ENCODE results near the gene B9D1. TPM values are rescaled to one million over a fixed set of nuclear protein-coding genes. Genes with fewer than 3 reads are reported as not detected.

B9D1 gene
- total RNA-seq, 1 donor from 2014 or later: 9.4 TPM

- peaks cover 19% of the 10 kb centered on the region for H3K36me3 Mint-ChIP-seq (ENCODE audit: low read depth)
These were observed 47.4 kb downstream of the B9D1 start for GRCh38 chr17:19315104-19315503.

GRCh38 chr17:19313746-19314651 lies 48.5 kb downstream of the B9D1 start:
- TF ChIP-seq CTCF (IDR thresholded peaks at IDR 0.05): no peak
- peak; percentile 19 for DNase-seq (ENCODE audit: low spot score)
- Mint-ChIP-seq H3K9me3 (ENCODE audit: low read depth) (no peaks in the 10 kb centered on the region), H3K4me1 (ENCODE audit: low read depth) (peaks cover 11% of the 10 kb centered on the region), H3K27me3 (ENCODE audit: low read depth) (no peaks in the 10 kb centered on the region), H3K4me3 (ENCODE audit: unreplicated experiment) (no peak overlapping the region), H3K36me3 (ENCODE audit: low read depth) (peaks cover 20% of the 10 kb centered on the region), H3K27ac (ENCODE audit: unreplicated experiment) (no peak overlapping the region)

More at GRCh38 chr17:19315104-19315503, 47.4 kb downstream of the B9D1 start:
- TF ChIP-seq CTCF (IDR thresholded peaks at IDR 0.05): no peak
- DNase-seq (ENCODE audit: low spot score): no peak
- H3K4me1 Mint-ChIP-seq (ENCODE audit: low read depth): peaks cover 11% of the 10 kb centered on the region
- no peak overlapping the region for H3K4me3 Mint-ChIP-seq (ENCODE audit: unreplicated experiment)
- H3K9me3 Mint-ChIP-seq (ENCODE audit: low read depth): no peaks in the 10 kb centered on the region
- no peak overlapping the region for H3K27ac Mint-ChIP-seq (ENCODE audit: unreplicated experiment)
- no peaks in the 10 kb centered on the region for H3K27me3 Mint-ChIP-seq (ENCODE audit: low read depth)

GRCh38 chr17:19313066-19313745 lies 49.3 kb downstream of the B9D1 start:
- peak; percentile 86 for DNase-seq (ENCODE audit: low spot score)
- no peaks in the 10 kb centered on the region for H3K27me3 Mint-ChIP-seq (ENCODE audit: low read depth)
- no peak overlapping the region for H3K27ac Mint-ChIP-seq (ENCODE audit: unreplicated experiment)
- no peak overlapping the region for H3K4me3 Mint-ChIP-seq (ENCODE audit: unreplicated experiment)
- TF ChIP-seq CTCF (IDR thresholded peaks at IDR 0.05): no peak
- H3K9me3 Mint-ChIP-seq (ENCODE audit: low read depth): no peaks in the 10 kb centered on the region
- H3K4me1 Mint-ChIP-seq (ENCODE audit: low read depth): peaks cover 11% of the 10 kb centered on the region
- peaks cover 20% of the 10 kb centered on the region for H3K36me3 Mint-ChIP-seq (ENCODE audit: low read depth)

GRCh38 chr17:19312406-19312805 lies 50.1 kb downstream of the B9D1 start:
- Mint-ChIP-seq H3K27me3 (ENCODE audit: low read depth) (no peaks in the 10 kb centered on the region), H3K27ac (ENCODE audit: unreplicated experiment) (no peak overlapping the region), H3K9me3 (ENCODE audit: low read depth) (no peaks in the 10 kb centered on the region), H3K36me3 (ENCODE audit: low read depth) (peaks cover 20% of the 10 kb centered on the region), H3K4me3 (ENCODE audit: unreplicated experiment) (no peak overlapping the region), H3K4me1 (ENCODE audit: low read depth) (peaks cover 8% of the 10 kb centered on the region)
- TF ChIP-seq CTCF (IDR thresholded peaks at IDR 0.05): no peak
- peak; percentile 68 for DNase-seq (ENCODE audit: low spot score)

- H3K9me3 Mint-ChIP-seq (ENCODE audit: low read depth): no peaks in the 10 kb centered on the region
- peaks cover 20% of the 10 kb centered on the region for H3K36me3 Mint-ChIP-seq (ENCODE audit: low read depth)
- no peak for DNase-seq (ENCODE audit: low spot score)
- H3K4me3 Mint-ChIP-seq (ENCODE audit: unreplicated experiment): no peak overlapping the region
- no peaks in the 10 kb centered on the region for H3K27me3 Mint-ChIP-seq (ENCODE audit: low read depth)
- no peak for TF ChIP-seq CTCF (IDR thresholded peaks at IDR 0.05)
- no peak overlapping the region for H3K27ac Mint-ChIP-seq (ENCODE audit: unreplicated experiment)
- H3K4me1 Mint-ChIP-seq (ENCODE audit: low read depth): peaks cover under 1% of the 10 kb centered on the region
These were observed 50.9 kb downstream of the B9D1 start for GRCh38 chr17:19311421-19312215.

Data from chondrocyte (in vitro differentiated cells).